HepG2 (cell line): Measurements from ENCODE around the gene HNRNPH2. TPM values are rescaled to one million over a fixed set of nuclear protein-coding genes. Genes with fewer than 3 reads are reported as not detected.

Experiments
- CENPBD1 ChIP-seq: sonication (generic); formaldehyde crosslinking; IDR thresholded peaks from 2 replicates; pipeline ENCODE4 v1.8.0; 2022; ENCODE audit warnings: missing genetic modification reagents, low read depth, mild to moderate bottlenecking, borderline replicate concordance
- HMGA1 ChIP-seq: sonication (generic); formaldehyde crosslinking; conservative IDR thresholded peaks from 2 replicates; pipeline ENCODE4 v1.4.0; 2020; ENCODE audit warnings: missing genetic modification reagents
- HNF1A ChIP-seq, 2 experiments: sonication (generic) in 1 of 2; formaldehyde crosslinking in 1 of 2; IDR thresholded peaks; 2 replicates each; pipeline versions ENCODE4 v1.4.0 to v1.6.1; 2016 to 2020; ENCODE audit warnings: borderline replicate concordance in 1 of 2, low read depth in 1 of 2, mild to moderate bottlenecking in 1 of 2, missing genetic modification reagents in 1 of 2
- JUND ChIP-seq: sonication (generic); formaldehyde crosslinking; IDR thresholded peaks from 2 replicates; pipeline ENCODE4 v1.8.0; 2022; ENCODE audit warnings: mild to moderate bottlenecking, missing genetic modification reagents
- KDM2A ChIP-seq: sonication (generic); formaldehyde crosslinking; IDR thresholded peaks from 2 replicates; pipeline ENCODE4 v1.4.0; 2020; ENCODE audit warnings: low read depth, missing genetic modification reagents, borderline replicate concordance
- MXI1 ChIP-seq: IDR thresholded peaks from 3 replicates; pipeline ENCODE4 v1.6.1; 2012; ENCODE audit warnings: low read depth, low read length, inconsistent platforms, borderline replicate concordance
- NFE2L2 ChIP-seq: fragments of 150-350 bp; IDR thresholded peaks from 2 replicates; pipeline ENCODE4 v1.6.1; 2014; ENCODE audit warnings: low read length
- NKX3-1 ChIP-seq: sonication (generic); formaldehyde crosslinking; IDR thresholded peaks from 2 replicates; pipeline ENCODE4 v1.5.0; 2020; ENCODE audit warnings: missing genetic modification reagents
- NR2F6 ChIP-seq, 2 experiments: IDR thresholded peaks; 2 replicates each; pipeline ENCODE4 v1.6.1; 2016; ENCODE audit warnings: antibody characterized with exemption in 1 of 2, mild to moderate bottlenecking in 1 of 2
- PHB2 ChIP-seq: fragments of 450-650 bp; IDR thresholded peaks from 2 replicates; pipeline ENCODE4 v1.6.1; 2018; ENCODE audit not compliant: partially characterized antibody
- POLR2G ChIP-seq: fragments of 200-400 bp; formaldehyde crosslinking; IDR thresholded peaks from 2 replicates; pipeline ENCODE4 v1.6.1; 2018; ENCODE audit warnings: mild to moderate bottlenecking, low read depth, low read length, moderate library complexity
- RBAK ChIP-seq: sonication (generic); formaldehyde crosslinking; IDR thresholded peaks from 2 replicates; pipeline ENCODE4 v1.5.1; 2020; ENCODE audit warnings: mild to moderate bottlenecking, missing genetic modification reagents
- TAF15 ChIP-seq: fragments of 200-400 bp; formaldehyde crosslinking; IDR thresholded peaks from one replicate; pipeline ENCODE4 v1.6.1; 2018; ENCODE audit warnings: mild to moderate bottlenecking, low read depth, low read length; ENCODE audit not compliant: poor library complexity, severe bottlenecking
- TMF1 ChIP-seq: sonication (generic); formaldehyde crosslinking; IDR thresholded peaks from 2 replicates; pipeline ENCODE4 v1.8.1; 2022; ENCODE audit warnings: low read depth, missing genetic modification reagents
- WIZ ChIP-seq: sonication (generic); formaldehyde crosslinking; IDR thresholded peaks from 2 replicates; pipeline ENCODE4 v1.5.1; 2020; ENCODE audit warnings: mild to moderate bottlenecking, missing genetic modification reagents
- YEATS4 ChIP-seq: sonication (generic); formaldehyde crosslinking; IDR thresholded peaks from 2 replicates; pipeline ENCODE4 v1.4.0; 2020; ENCODE audit warnings: missing genetic modification reagents, borderline replicate concordance
- ZKSCAN5 ChIP-seq: sonication (generic); formaldehyde crosslinking; IDR thresholded peaks from 2 replicates; pipeline ENCODE4 v1.5.1; 2020; ENCODE audit warnings: mild to moderate bottlenecking, missing genetic modification reagents
- ZMAT3 ChIP-seq: sonication (generic); formaldehyde crosslinking; conservative IDR thresholded peaks from 2 replicates; pipeline ENCODE4 v1.7.0; 2021; ENCODE audit warnings: missing genetic modification reagents
- ZMAT5 ChIP-seq: sonication (generic); formaldehyde crosslinking; IDR thresholded peaks from 2 replicates; pipeline ENCODE4 v1.5.0; 2020; ENCODE audit warnings: mild to moderate bottlenecking, low read depth, missing genetic modification reagents, borderline replicate concordance
- ZNF260 ChIP-seq: sonication (generic); formaldehyde crosslinking; IDR thresholded peaks from 2 replicates; pipeline ENCODE4 v1.4.0; 2020; ENCODE audit warnings: missing genetic modification reagents, low read depth, mild to moderate bottlenecking, borderline replicate concordance
- ZNF33B ChIP-seq: sonication (generic); formaldehyde crosslinking; IDR thresholded peaks from 2 replicates; pipeline ENCODE4 v1.5.1; 2020; ENCODE audit warnings: mild to moderate bottlenecking, missing genetic modification reagents
- ZNF614 ChIP-seq: IDR thresholded peaks from 2 replicates; pipeline ENCODE4 v1.6.1; 2018; ENCODE audit warnings: missing biosample characterization, missing genetic modification reagents, inconsistent platforms, borderline replicate concordance
- ZNF790 ChIP-seq: sonication (generic); formaldehyde crosslinking; IDR thresholded peaks from 2 replicates; pipeline ENCODE4 v1.8.0; 2022; ENCODE audit warnings: missing genetic modification reagents, mild to moderate bottlenecking, borderline replicate concordance
- polyA plus RNA-seq, 8 experiments: library from polyadenylated mRNA; depleted of rRNA in 3 of 8; stranded (reverse) in 7 of 8; unstranded in 1 of 8; fragments of >200 nt; fragmentation: Illumina TruSeq in 4 of 8; extraction: Trizol in 4 of 8; gene quantifications; 2 replicates each; pipeline versions ENCODE4 v1.2.1 to v1.2.3, GENCODE V29; 2011 to 2016; ENCODE audit warnings: low read depth in 4 of 8, missing spikeins in 1 of 8, mixed read lengths in 1 of 8; ENCODE audit not compliant: insufficient read depth in 1 of 8
- total RNA-seq, 5 experiments: library from RNA; depleted of rRNA; stranded (reverse); fragments of >200 nt; fragmentation: Illumina TruSeq; extraction: Trizol; gene quantifications; 2 replicates each; pipeline ENCODE4 v1.2.3, GENCODE V29; 2016; ENCODE audit warnings: low read depth in 1 of 5
- TF ChIP-seq, protein P1 (sequence below): sonication (generic); formaldehyde crosslinking; IDR thresholded peaks from 2 replicates; pipeline ENCODE4 v1.9.0; 2021; ENCODE audit warnings: missing genetic modification reagents, borderline replicate concordance

HNRNPH2 gene
- total and polyA plus RNA-seq, 2 of the 13 experiments (the other 11 are each of a cell fraction or from before 2014, with no cell fraction given) = 23.8 to 56.9 TPM

- no peak for TF ChIP-seq NR2F6 (IDR thresholded peaks at IDR 0.05)
- no peak for TF ChIP-seq NR2F6 (CRISPR knock-in tag; IDR thresholded peaks at IDR 0.05)
- TF ChIP-seq YEATS4 (CRISPR knock-in tag) = peak; percentile 84
- TF ChIP-seq RBAK = no peak
- TF ChIP-seq ZMAT5 (CRISPR knock-in tag) = no peak
- TF ChIP-seq NFE2L2 = no peak
- no peak for TF ChIP-seq TMF1 (CRISPR knock-in tag)
- TF ChIP-seq POLR2G = peak; percentile 97
- TF ChIP-seq PHB2 = no peak
- TF ChIP-seq, protein P1, sequence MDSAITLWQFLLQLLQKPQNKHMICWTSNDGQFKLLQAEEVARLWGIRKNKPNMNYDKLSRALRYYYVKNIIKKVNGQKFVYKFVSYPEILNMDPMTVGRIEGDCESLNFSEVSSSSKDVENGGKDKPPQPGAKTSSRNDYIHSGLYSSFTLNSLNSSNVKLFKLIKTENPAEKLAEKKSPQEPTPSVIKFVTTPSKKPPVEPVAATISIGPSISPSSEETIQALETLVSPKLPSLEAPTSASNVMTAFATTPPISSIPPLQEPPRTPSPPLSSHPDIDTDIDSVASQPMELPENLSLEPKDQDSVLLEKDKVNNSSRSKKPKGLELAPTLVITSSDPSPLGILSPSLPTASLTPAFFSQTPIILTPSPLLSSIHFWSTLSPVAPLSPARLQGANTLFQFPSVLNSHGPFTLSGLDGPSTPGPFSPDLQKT (CRISPR knock-in tag) = no peak
- TF ChIP-seq ZNF614 = 0 out of 2 replicates have a peak, but pooled peaks have one; percentile 28
- no peak for TF ChIP-seq CENPBD1
- no peak for TF ChIP-seq JUND (CRISPR knock-in tag)
- no peak for TF ChIP-seq ZNF33B (CRISPR knock-in tag)
- TF ChIP-seq ZKSCAN5 (CRISPR knock-in tag) = no peak
- no peak for TF ChIP-seq TAF15
- TF ChIP-seq HMGA1 (CRISPR knock-in tag) = no peak
- no peak for TF ChIP-seq ZNF790
- no peak for TF ChIP-seq ZMAT3
- no peak for TF ChIP-seq HNF1A (IDR thresholded peaks at IDR 0.05; ENCODE audit: low read depth)
- no peak for TF ChIP-seq HNF1A (CRISPR knock-in tag; IDR thresholded peaks at IDR 0.05; ENCODE audit: borderline replicate concordance)
- peak; percentile 78 for TF ChIP-seq KDM2A
- no peak for TF ChIP-seq ZNF260 (CRISPR knock-in tag)
- peak; percentile 62; the same call in 2 of the 3 replicates for TF ChIP-seq MXI1
- no peak for TF ChIP-seq NKX3-1 (CRISPR knock-in tag)
- no peak for TF ChIP-seq WIZ (CRISPR knock-in tag)
Observed at GRCh38 chrX:101390664-101391525, 17.1 kb upstream of the HNRNPH2 start, which contains the start of gene RPL36A (continued).
